HG02852 (cell line): ENCODE data around the gene SLIT3.

Experiments
- ATAC-seq: cut with Tn5 transposase; IDR thresholded peaks from one replicate; pipeline ENCODE4 v1.9.1; 2021; ENCODE audit warnings: mild to moderate bottlenecking, moderate library complexity; ENCODE audit not compliant: unreplicated experiment

The SLIT3 gene

DNA sequence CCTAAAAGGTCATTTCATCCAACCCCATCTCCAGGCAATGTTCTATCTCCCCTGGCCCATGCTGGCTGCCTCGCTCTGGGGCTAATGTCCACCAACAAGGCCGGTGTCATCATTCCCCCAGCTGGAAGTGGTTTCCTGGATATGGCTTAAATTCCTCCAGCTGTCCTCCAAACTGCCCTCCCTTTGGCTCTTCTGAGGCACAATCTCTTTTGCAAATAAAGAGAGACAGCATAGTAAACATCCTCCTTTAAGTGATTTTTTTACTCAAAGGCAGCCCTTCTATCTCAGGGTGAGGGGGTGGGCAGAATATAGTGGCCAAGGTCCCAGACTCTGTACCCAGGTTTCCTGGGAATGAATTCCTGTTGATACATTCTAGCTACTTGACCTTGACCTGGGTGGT lies 604.3 kb downstream of the SLIT3 start:
- ATAC-seq, result no peak

DNA sequence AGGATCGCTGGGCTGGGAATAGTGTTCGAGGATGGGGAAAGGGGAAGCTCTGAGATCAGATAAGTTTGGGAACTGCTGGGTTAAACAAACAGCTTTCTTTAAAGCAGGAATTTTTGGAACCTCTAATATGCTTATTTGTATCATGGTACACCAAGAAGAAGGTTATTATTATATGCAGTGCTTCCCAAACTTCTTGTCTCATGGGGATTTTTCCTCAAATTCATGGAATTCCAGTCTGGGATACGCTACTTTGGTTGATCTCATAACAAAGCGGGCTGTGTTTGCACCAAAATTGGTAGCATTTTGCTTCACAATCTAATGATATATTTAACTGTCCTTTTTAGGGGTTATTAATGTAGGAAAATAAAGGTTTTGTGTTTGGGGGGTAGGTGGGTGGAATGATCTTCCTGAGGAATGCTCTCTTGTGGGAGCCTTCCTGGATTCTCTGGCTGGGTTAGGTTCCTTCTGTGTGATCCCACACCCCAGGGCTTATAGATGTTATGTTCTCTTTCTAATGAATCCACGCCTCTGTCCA lies 605.6 kb downstream of the SLIT3 start:
- no peak for ATAC-seq

DNA sequence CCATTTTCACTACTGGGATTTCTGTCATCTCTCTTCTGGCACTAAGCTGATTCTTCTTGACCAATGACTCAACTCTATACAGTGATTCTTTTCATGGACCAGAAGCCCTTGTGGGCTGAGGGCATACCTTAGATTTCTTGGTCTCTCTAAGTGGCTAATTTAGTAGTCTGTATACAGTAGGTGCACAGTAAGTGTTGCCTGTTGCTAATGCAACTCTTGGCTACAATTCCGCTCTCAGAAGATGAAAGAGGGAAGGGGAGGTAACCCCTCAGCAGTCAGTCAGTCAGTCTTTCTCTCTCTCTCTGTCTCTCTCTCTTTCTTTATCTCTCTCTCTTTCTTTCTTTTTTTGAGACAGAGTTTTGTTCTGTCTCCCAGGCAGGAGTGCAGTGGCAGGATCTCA lies 606.6 kb downstream of the SLIT3 start:
- no peak for ATAC-seq

GRCh38 chr5:168693883-168694282 lies 607.1 kb downstream of the SLIT3 start:
- no peak for ATAC-seq

DNA sequence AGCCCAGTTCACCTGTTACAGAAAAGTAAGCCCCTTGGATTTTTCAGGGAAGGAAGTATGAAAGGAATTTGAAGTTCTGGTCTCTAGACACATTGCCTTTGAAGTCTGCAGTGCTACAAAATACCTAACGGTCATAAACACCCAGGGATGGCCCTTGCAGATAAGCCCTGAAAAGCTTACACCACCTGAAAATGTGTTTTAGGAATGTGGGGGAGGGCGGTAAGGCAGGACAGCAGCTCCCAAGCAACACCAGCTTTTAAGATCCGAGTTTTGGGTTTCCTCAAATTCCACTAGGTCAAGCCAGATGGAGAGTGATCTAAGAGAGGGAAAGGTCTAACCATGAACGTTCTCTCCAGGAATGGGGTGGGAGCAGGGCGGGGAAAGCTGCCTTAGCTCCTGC lies 607.6 kb downstream of the SLIT3 start:
- no peak for ATAC-seq

- no peak for ATAC-seq
Measured at GRCh38 chr5:168691891-168692290, 609.0 kb downstream of the SLIT3 start.

GRCh38 chr5:168689260-168689659 lies 611.7 kb downstream of the SLIT3 start:
- no peak for ATAC-seq

DNA sequence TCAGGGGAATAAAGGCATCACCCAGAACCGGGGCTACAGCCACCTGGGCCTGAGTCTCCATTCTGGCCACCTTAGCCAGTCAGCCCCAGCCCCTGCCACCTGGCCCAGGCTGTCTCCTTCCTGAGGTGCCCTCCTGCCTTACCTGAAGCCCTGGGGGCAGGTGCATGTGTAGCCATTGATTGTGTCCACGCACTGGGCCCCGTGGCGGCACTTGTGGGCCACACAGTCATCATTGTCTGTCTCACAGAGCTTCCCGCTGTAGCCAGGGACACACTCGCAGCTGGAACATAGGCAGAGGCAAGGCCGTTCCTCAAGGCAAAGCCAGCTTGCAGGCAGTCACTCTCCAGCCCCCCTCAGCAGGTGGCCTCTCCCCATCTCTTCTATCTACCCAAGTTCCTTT lies 614.1 kb downstream of the SLIT3 start:
- ATAC-seq, result no peak

- no peak for ATAC-seq
Measured at GRCh38 chr5:168685566-168685965, 615.4 kb downstream of the SLIT3 start.

- no peak for ATAC-seq
Measured at GRCh38 chr5:168683927-168684295, 617.0 kb downstream of the SLIT3 start.

DNA sequence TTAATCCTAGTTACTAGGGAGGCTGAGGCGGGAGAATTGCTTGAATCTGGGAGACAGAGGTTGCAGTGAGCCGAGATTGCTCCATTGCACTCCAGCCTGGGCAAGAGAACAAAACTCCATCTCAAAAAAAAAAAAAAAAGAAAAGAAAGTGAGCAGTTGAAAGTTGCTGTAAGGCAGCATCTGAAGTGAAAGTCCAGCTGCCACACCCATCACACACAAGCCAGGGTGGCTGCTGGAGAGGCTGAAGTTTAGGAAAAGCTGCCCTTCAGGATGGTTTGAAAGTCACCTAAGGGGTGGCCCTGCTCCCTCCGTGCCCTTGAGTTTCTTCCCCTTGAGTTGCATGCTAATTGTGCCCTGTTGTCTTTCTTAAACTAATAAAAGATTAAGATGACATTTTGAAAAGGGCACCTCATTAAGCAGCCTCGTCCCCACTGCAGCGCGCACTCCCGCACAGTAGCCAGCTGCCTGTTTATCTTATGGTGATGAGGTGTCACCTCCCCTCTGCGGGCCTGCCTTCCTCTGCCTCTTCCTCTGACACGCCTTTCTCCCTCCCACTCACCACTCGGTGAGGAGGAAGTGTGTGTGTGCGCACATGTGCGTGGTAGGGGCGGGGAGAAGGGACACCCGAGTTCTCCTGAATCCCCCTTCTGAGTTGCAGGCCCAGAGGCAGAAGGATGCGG lies 617.6 kb downstream of the SLIT3 start:
- ATAC-seq, result no peak

DNA sequence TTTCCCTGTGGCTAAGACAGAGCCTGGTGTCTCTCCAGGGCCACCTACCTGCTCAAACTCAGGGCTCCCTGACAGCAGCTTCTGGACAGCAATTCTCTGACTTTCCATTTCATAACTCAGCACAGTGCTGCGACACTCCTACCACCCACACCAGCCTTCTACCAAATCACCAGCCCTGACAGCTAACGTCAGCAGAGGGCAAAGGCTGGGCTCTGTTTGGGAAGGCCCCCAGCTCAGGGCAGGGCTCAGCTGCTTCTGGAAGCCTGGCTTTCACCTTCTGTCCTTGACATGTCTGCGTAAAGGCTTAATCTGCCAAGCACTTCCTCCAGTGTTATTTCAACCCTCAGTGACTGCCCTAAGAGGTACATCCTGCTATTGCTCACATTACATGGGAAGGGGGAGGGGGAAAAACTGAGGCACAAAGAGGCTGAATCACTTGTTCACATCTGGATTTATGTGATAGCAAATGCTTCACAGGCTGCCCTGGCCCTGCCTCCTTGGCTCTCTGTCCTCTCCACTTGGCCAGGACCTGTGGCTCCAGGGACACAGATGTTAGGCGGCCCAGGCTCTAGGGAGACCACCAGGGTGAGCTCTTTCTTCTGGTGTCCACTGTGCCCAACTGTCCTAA lies 619.3 kb downstream of the SLIT3 start:
- ATAC-seq, result no peak

- ATAC-seq, result no peak
Measured at GRCh38 chr5:168680395-168680794, 620.5 kb downstream of the SLIT3 start.

GRCh38 chr5:168679515-168679920 lies 621.4 kb downstream of the SLIT3 start:
- ATAC-seq, result peak; percentile 58

- ATAC-seq, result no peak
Measured at GRCh38 chr5:168676501-168676900, 624.4 kb downstream of the SLIT3 start.

DNA sequence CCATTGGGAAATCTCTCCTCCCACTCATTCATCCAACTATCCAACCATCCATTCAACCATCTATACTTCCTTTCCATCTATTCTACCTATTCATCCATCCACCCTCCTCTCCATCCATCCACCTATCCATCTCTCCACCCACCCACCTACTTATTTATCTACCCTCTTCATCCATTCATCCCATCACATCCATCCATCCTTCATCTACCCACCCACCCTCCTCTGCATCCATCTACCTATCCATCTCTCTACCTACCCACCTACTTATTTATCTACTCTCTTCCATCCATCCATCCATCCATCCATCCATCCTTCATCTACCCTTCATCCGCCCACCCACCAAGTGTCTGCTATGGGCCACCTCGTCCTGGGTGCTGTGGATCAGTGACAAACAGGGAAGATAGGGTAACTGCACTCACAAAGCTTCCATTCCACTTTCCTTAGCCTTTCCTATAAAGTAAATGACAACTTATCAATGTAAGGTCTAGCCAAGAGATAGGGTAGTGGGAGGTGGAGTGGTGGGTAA lies 625.0 kb downstream of the SLIT3 start:
- ATAC-seq, result no peak

- ATAC-seq, result no peak
Measured at GRCh38 chr5:168674893-168675482, 626.0 kb downstream of the SLIT3 start.

- ATAC-seq, result no peak
Measured at GRCh38 chr5:168672888-168673287, 628.1 kb downstream of the SLIT3 start.

DNA sequence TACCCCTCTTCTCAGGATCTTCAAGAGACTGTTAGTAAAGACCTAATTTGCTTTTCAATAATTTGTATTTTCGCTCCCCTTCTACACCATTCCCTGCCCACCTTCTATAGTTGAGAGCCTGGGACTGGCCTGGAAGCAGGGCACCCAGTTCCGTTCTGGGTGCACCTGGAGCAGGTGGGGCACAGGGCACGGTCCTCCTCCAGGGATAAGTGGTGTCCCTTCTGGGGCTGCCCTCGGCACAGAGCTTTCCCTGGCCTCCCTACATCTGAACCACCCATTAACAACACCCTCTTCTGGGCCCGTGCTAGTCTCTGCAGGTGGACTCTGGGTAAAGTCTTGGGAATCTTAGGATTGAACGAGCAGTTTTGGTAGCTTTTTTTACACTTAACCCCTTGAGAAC lies 628.9 kb downstream of the SLIT3 start:
- no peak for ATAC-seq

GRCh38 chr5:168670881-168671575 lies 629.9 kb downstream of the SLIT3 start:
- no peak for ATAC-seq

DNA sequence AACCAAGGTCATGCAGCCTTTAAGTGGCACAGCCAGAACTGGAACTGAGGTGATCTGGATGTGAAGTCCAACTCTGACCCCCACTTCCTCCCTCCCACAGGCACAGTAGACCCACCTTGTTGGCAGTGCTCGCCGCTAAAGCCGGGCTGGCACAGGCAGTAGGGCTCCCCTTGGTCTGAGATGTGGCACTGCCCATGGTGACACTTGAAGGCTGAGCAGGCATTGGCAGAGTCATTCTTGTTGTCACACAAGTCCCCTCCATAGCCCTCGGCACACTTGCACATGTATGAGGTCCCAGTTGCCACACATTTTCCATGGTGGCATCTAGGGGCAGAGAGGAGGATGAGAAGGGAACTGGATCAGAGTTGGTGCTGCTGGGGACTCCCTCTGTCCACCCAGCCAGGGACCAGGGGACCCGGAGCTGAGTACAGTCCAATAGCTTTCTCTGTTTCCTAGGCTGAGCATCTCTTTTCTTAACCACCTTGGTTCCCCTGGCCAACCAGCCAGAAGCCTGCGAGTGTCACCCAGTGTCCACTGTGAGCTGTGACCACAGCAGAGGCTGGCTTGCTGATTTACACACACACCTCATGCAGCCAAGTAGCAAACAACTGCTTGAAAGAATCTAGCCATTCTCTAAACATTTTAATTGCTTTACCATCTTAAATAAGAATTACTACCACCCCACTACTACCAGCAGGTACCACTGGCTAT lies 631.1 kb downstream of the SLIT3 start:
- no peak for ATAC-seq
